Breast epithelium (tissue), 4 donors: Measurements from ENCODE around the gene UGT3A1. TPM values are rescaled to one million over a fixed set of nuclear protein-coding genes. Genes with fewer than 3 reads are reported as not detected.

Source experiments
- DNase-seq, 2 donors: peaks; one replicate each; pipeline ENCODE4 v3.0.0-alpha.2; 2019; ENCODE audit warnings: low spot score in 2 of 2
- H3K27ac ChIP-seq, 2 donors: fragments of 200-600 bp; sonication (generic) in 1 of 2; one replicate each; pipeline ENCODE4 v1.5.1; 2016 to 2019; ENCODE audit warnings: mild to moderate bottlenecking in 1 of 2
- H3K27me3 ChIP-seq, 2 donors: fragments of 200-600 bp; sonication (generic) in 1 of 2; one replicate each; pipeline versions ENCODE4 v1.5.1 to v1.6.0; 2017 to 2019; ENCODE audit warnings: control low read depth in 1 of 2, mild to moderate bottlenecking in 1 of 2
- H3K36me3 ChIP-seq: fragments of 200-600 bp; one replicate; pipeline ENCODE4 v1.5.1; 2019
- H3K4me1 ChIP-seq, 2 donors: fragments of 200-600 bp; sonication (generic); one replicate each; pipeline ENCODE4 v1.5.1; 2016 to 2019; ENCODE audit warnings: control low read depth in 1 of 2
- H3K4me3 ChIP-seq, 3 donors: fragments of 200-600 bp; sonication (generic); 1 replicate in 2 of 3; 2 replicates in 1 of 3; pipeline ENCODE4 v1.5.1; 2016 to 2019; ENCODE audit warnings: mild to moderate bottlenecking in 3 of 3, moderate library complexity in 2 of 3
- H3K9me3 ChIP-seq, 2 donors: fragments of 200-600 bp; sonication (generic) in 1 of 2; one replicate each; pipeline ENCODE4 v1.5.1; 2016 to 2019; ENCODE audit warnings: control low read depth in 1 of 2
- POLR2A ChIP-seq: fragments of 450-650 bp; IDR thresholded peaks from one replicate; pipeline ENCODE4 v1.6.1; 2016; ENCODE audit warnings: antibody characterized with exemption, mild to moderate bottlenecking, moderate library complexity
- POLR2AphosphoS5 ChIP-seq, 3 donors: sonication (generic); formaldehyde crosslinking; IDR thresholded peaks; one replicate each; pipeline ENCODE4 v1.6.1; 2017; ENCODE audit warnings: antibody characterized with exemption in 3 of 3
- intact Hi-C: fragments of 100-400 bp; cut with DNase I; formaldehyde crosslinking; loops from one replicate; pipeline ENCODE4 v1.15.1; 2023; ENCODE audit warnings: low total_unique reads
- total RNA-seq, 3 donors: library from RNA; depleted of rRNA; stranded (reverse); fragments of >200 nt; gene quantifications; one replicate each; pipeline ENCODE4 v1.1.0, GENCODE V29; 2016
- TF ChIP-seq, protein P1 (sequence below), 3 donors: fragments of 450-650 bp; IDR thresholded peaks; one replicate each; pipeline ENCODE4 v1.5.1; 2016 to 2017; ENCODE audit warnings: antibody characterized with exemption in 3 of 3, mild to moderate bottlenecking in 3 of 3, moderate library complexity in 3 of 3

Gene UGT3A1
- total RNA-seq, 3 donors from 2014 or later, result not detected

DNA sequence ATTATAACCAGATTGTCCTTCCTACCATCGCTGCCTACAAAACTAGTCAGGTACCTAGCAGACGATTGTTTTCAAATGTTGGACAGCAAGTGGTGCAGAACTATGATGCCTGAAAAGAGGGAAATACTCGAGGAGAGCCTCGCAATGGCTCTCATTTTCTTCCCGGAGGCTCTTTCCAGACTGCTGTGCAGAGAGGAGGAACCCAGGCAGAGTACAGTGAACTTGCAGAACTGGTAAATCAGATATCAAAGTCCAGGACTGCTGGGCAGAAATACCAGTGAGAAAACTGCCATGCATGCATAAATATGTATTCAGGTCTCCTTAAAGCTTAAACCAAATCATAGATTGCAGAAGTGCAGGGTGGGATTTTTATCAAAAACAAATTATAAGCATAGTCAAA lies 26.4 kb upstream of the UGT3A1 start:
- Histone ChIP-seq H3K4me3 (no peak overlapping the region), H3K4me1 (no peaks in the 10 kb centered on the region), H3K36me3 (no peaks in the 10 kb centered on the region), H3K27me3 (no peaks in the 10 kb centered on the region), H3K27ac (no peak overlapping the region), H3K9me3 (peaks cover 21 to 34% of the 10 kb centered on the region in 2 donors)
- intact Hi-C loops, result no loop called here
- TF ChIP-seq POLR2A (no peak), POLR2AphosphoS5 (IDR thresholded peaks at IDR 0.05) (no peak)
- TF ChIP-seq, protein P1, sequence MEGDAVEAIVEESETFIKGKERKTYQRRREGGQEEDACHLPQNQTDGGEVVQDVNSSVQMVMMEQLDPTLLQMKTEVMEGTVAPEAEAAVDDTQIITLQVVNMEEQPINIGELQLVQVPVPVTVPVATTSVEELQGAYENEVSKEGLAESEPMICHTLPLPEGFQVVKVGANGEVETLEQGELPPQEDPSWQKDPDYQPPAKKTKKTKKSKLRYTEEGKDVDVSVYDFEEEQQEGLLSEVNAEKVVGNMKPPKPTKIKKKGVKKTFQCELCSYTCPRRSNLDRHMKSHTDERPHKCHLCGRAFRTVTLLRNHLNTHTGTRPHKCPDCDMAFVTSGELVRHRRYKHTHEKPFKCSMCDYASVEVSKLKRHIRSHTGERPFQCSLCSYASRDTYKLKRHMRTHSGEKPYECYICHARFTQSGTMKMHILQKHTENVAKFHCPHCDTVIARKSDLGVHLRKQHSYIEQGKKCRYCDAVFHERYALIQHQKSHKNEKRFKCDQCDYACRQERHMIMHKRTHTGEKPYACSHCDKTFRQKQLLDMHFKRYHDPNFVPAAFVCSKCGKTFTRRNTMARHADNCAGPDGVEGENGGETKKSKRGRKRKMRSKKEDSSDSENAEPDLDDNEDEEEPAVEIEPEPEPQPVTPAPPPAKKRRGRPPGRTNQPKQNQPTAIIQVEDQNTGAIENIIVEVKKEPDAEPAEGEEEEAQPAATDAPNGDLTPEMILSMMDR (IDR thresholded peaks at IDR 0.05), result no peak
- no peak for DNase-seq

DNA sequence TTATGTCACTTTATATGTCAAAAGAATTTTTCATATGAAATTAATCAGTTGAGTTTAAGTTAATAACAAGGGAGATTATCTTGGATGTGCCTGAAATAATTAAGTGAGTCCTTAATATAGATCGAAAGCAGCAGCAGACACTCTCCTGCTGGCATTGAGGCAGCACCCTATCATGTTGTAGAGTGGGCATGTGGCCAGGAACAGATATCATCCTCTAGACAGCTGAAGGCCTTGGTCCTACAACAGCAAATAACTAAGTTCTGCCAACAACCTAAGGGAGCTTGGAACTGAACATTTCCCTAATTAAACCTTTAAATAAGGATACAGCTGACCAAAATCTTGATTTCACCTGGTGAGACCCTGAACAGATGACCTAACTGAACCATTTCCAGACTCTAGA lies 25.8 kb upstream of the UGT3A1 start:
- Histone ChIP-seq H3K4me3 (no peak overlapping the region), H3K9me3 (peaks cover 21 to 37% of the 10 kb centered on the region in 2 donors), H3K27me3 (no peaks in the 10 kb centered on the region), H3K27ac (no peak overlapping the region), H3K36me3 (no peaks in the 10 kb centered on the region), H3K4me1 (no peaks in the 10 kb centered on the region)
- DNase-seq, result no peak
- TF ChIP-seq POLR2A (no peak), POLR2AphosphoS5 (IDR thresholded peaks at IDR 0.05) (no peak)
- TF ChIP-seq, protein P1 (IDR thresholded peaks at IDR 0.05), result no peak
- intact Hi-C loops, result no loop called here

DNA sequence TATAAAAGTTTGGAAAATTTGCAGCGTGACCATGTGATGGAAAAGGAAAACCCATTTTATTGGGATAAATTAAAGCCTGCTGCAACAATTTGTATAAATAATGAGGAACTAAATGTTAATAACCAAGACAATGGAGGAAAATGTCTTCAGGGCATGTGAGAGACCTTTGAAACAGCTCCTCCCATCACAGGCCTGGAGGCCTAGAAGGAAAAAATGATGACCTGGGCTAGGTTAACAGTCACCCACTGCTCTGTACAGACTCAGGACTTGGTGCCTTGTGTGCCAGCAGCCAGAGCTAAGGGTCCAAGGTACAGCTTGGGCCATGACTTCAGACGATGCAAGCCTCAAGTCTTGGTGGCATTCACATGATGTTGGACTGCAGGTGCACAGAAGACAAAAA lies 22.0 kb upstream of the UGT3A1 start:
- H3K27me3 ChIP-seq, result no peaks in the 10 kb centered on the region
- H3K4me3 ChIP-seq, result no peak overlapping the region
- H3K9me3 ChIP-seq, result peaks cover 27 to 47% of the 10 kb centered on the region in 2 donors
- H3K36me3 ChIP-seq, result no peaks in the 10 kb centered on the region
- no peaks in the 10 kb centered on the region for H3K4me1 ChIP-seq
- no peak for TF ChIP-seq POLR2AphosphoS5 (IDR thresholded peaks at IDR 0.05)
- TF ChIP-seq POLR2A, result no peak
- TF ChIP-seq, protein P1 (IDR thresholded peaks at IDR 0.05), result no peak
- no peak for DNase-seq
- intact Hi-C loops, result no loop called here
- H3K27ac ChIP-seq, result no peak overlapping the region

DNA sequence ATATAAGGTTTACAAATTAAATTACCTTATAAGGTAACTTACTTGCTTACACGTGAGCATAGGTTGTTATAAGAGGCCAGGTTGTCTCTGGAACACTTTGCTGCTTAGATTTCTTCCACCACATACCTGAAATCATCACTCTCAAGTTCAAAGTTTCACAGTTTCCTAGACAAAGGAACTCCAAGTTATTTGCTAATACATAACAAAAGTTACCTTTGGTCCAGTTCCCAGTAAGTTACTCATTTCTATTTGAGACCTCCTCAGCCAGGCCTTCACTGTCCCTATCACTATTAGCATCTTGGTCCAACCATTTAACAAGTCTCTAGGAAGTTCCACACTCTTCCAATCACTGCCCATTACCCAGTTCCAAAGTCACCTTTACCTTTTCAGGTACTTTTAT lies 18.5 kb upstream of the UGT3A1 start:
- H3K4me1 ChIP-seq, result no peaks in the 10 kb centered on the region
- no peak for DNase-seq
- H3K36me3 ChIP-seq, result no peaks in the 10 kb centered on the region
- H3K27ac ChIP-seq, result no peak overlapping the region
- H3K4me3 ChIP-seq, result no peak overlapping the region
- no peaks in the 10 kb centered on the region for H3K27me3 ChIP-seq
- intact Hi-C loops, result no loop called here
- peaks cover 14 to 33% of the 10 kb centered on the region in 2 donors for H3K9me3 ChIP-seq
- no peak for TF ChIP-seq POLR2AphosphoS5 (IDR thresholded peaks at IDR 0.05)
- TF ChIP-seq, protein P1 (IDR thresholded peaks at IDR 0.05), result no peak
- TF ChIP-seq POLR2A, result no peak

DNA sequence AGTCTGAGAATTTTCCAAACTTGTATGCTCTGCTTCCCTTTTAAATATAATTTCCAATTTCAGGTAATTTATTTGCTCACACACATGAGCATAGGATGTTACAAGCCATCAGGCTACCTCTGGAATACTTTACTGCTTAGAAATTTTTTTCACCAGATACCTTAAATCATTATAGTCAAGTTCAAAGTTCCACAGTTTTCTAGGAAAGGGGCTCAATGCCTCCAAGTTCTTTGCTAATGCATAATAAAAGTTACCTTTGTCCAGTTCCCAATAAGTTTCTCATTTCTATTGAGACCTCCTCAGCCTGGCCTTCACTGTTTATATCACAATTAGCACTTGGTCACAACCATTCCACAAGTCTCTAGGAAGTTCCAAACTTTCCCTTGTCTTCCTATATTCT lies 16.2 kb upstream of the UGT3A1 start:
- Histone ChIP-seq H3K9me3 (peaks cover 5 to 17% of the 10 kb centered on the region in 2 donors), H3K36me3 (no peaks in the 10 kb centered on the region), H3K27ac (no peak overlapping the region), H3K4me1 (no peaks in the 10 kb centered on the region), H3K4me3 (no peak overlapping the region), H3K27me3 (no peaks in the 10 kb centered on the region)
- intact Hi-C loops, result no loop called here
- TF ChIP-seq POLR2A (no peak), POLR2AphosphoS5 (IDR thresholded peaks at IDR 0.05) (no peak)
- TF ChIP-seq, protein P1 (IDR thresholded peaks at IDR 0.05), result no peak
- no peak for DNase-seq
